ENCODE measurements around the gene UCMA.

- TF ChIP-seq CTCF (IDR thresholded peaks at IDR 0.05) (no peak), POLR2A (IDR thresholded peaks at IDR 0.05) (no peak)
Observed at GRCh38 chr10:13182424-13182823, 51.8 kb downstream of the UCMA start.

Data from right lobe of liver (tissue), 4 donors.